Liver (tissue), 3 donors: ENCODE results near the gene PPDPF.

Experiments
- CTCF ChIP-seq: fragments of 150-350 bp; IDR thresholded peaks from 2 replicates; pipeline ENCODE4 v1.5.1; 2017; ENCODE audit warnings: improper control_type of control experiment, low read depth, low read length; ENCODE audit not compliant: missing input control
- EGR1 ChIP-seq, 2 donors: IDR thresholded peaks; 2 replicates each; pipeline ENCODE4 v1.6.1; 2016 to 2018; ENCODE audit warnings: antibody characterized with exemption in 2 of 2, low read depth in 2 of 2
- GABPA ChIP-seq, 2 donors: IDR thresholded peaks in 1 of 2; conservative IDR thresholded peaks in 1 of 2; 2 replicates each; pipeline ENCODE4 v1.6.1; 2016; ENCODE audit warnings: antibody characterized with exemption in 2 of 2, mild to moderate bottlenecking in 1 of 2, moderate library complexity in 1 of 2
- HNF4G ChIP-seq: IDR thresholded peaks from 2 replicates; pipeline ENCODE4 v1.6.1; 2016; ENCODE audit warnings: antibody characterized with exemption
- JUND ChIP-seq, 2 donors: IDR thresholded peaks; 2 replicates each; pipeline ENCODE4 v1.6.1; 2016; ENCODE audit warnings: antibody characterized with exemption in 2 of 2
- NR2F2 ChIP-seq: IDR thresholded peaks from 2 replicates; pipeline ENCODE4 v1.6.1; 2016; ENCODE audit warnings: antibody characterized with exemption
- RAD21 ChIP-seq, 2 donors: IDR thresholded peaks; 2 replicates each; pipeline ENCODE4 v1.6.1; 2016; ENCODE audit warnings: antibody characterized with exemption in 2 of 2, mild to moderate bottlenecking in 2 of 2
- RXRA ChIP-seq, 2 donors: IDR thresholded peaks; 2 replicates each; pipeline ENCODE4 v1.6.1; 2017 to 2018; ENCODE audit warnings: antibody characterized with exemption in 2 of 2, mild to moderate bottlenecking in 1 of 2
- SP1 ChIP-seq: IDR thresholded peaks from 2 replicates; pipeline ENCODE4 v1.6.1; 2018; ENCODE audit warnings: antibody characterized with exemption, mild to moderate bottlenecking
- TAF1 ChIP-seq: conservative IDR thresholded peaks from 2 replicates; pipeline ENCODE4 v1.6.1; 2016; ENCODE audit warnings: antibody characterized with exemption, mild to moderate bottlenecking
- YY1 ChIP-seq: IDR thresholded peaks from 2 replicates; pipeline ENCODE4 v1.6.1; 2016; ENCODE audit warnings: antibody characterized with exemption, mild to moderate bottlenecking
- TF ChIP-seq, protein P1 (sequence below): IDR thresholded peaks from 2 replicates; pipeline ENCODE4 v1.6.1; 2016; ENCODE audit warnings: antibody characterized with exemption
- donor health status: healthy.
- donor health status: healthy.

GRCh38 chr20:63487781-63488241 lies 32.8 kb upstream of the PPDPF start:
- no peak for TF ChIP-seq CTCF
- TF ChIP-seq, protein P1, sequence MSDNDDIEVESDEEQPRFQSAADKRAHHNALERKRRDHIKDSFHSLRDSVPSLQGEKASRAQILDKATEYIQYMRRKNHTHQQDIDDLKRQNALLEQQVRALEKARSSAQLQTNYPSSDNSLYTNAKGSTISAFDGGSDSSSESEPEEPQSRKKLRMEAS, result no peak
- TF ChIP-seq NR2F2, result no peak
- no peak for TF ChIP-seq EGR1 (IDR thresholded peaks at IDR 0.05; ENCODE audit: low read depth in 2 of 2)
- no peak for TF ChIP-seq RXRA (IDR thresholded peaks at IDR 0.05)
- no peak for TF ChIP-seq YY1
- no peak for TF ChIP-seq GABPA (IDR thresholded peaks at IDR 0.05 in 1 of 2, conservative IDR thresholded peaks at IDR 0.05 in 1 of 2)
- TF ChIP-seq HNF4G, result no peak
- TF ChIP-seq SP1, result no peak
- no peak for TF ChIP-seq TAF1
- TF ChIP-seq RAD21 (IDR thresholded peaks at IDR 0.05), result no peak
- TF ChIP-seq JUND (IDR thresholded peaks at IDR 0.05), result no peak
